Left lung (tissue), 10 donors: ENCODE results near the gene C20orf204. TPM values are rescaled to one million over a fixed set of nuclear protein-coding genes. Genes with fewer than 3 reads are reported as not detected.
"Not testable (repeated sequence)": the region's sequence is repeated elsewhere in the genome, so short reads cannot be mapped to it uniquely, and the experiment has no call there.

Experiments
- ATAC-seq: fragments of 200-7000 bp; cut with Tn5 transposase; one replicate; pipeline ENCODE4 v1.9.1; 2020; ENCODE audit warnings: moderate library complexity
- DNase-seq, 4 donors: peaks; one replicate each; pipeline ENCODE4 v3.0.0-alpha.2; 2013 to 2020
- H3K27ac ChIP-seq, 2 donors: fragments of 200-600 bp; sonication (generic) in 1 of 2; one replicate each; pipeline versions ENCODE4 v1.5.0 to v1.8.0; 2020 to 2021
- H3K27me3 ChIP-seq, 2 donors: fragments of 200-600 bp; sonication (generic) in 1 of 2; one replicate each; pipeline versions ENCODE4 v1.5.0 to v1.8.0; 2020 to 2021
- H3K36me3 ChIP-seq, 2 donors: fragments of 200-600 bp; sonication (generic) in 1 of 2; one replicate each; pipeline versions ENCODE4 v1.5.0 to v1.8.0; 2020 to 2021
- H3K4me1 ChIP-seq, 2 donors: fragments of 200-600 bp; one replicate each; pipeline ENCODE4 v1.8.0; 2021
- H3K4me3 ChIP-seq, 2 donors: fragments of 200-600 bp; sonication (generic) in 1 of 2; one replicate each; pipeline versions ENCODE4 v1.5.0 to v1.8.0; 2020 to 2021; ENCODE audit warnings: mild to moderate bottlenecking in 1 of 2
- H3K9me3 ChIP-seq, 2 donors: fragments of 200-600 bp; sonication (generic) in 1 of 2; one replicate each; pipeline versions ENCODE4 v1.5.0 to v1.8.0; 2020 to 2021
- intact Hi-C, 2 donors: fragments of 100-400 bp; cut with DNase I; formaldehyde crosslinking; loops; one replicate each; pipeline versions ENCODE4 v1.11.2 to v1.14.2; 2022
- polyA plus RNA-seq, 6 donors: library from polyadenylated mRNA; unstranded; fragments of 120-200 nt; gene quantifications; one replicate each; pipeline ENCODE4 v1.2.1, GENCODE V29; 2013; ENCODE audit not compliant: insufficient read length in 6 of 6
- total RNA-seq, 2 donors: library from RNA; stranded (reverse); fragmentation: NEBNext Ultra II Directional; extraction: Animal tissue kit (Norgen Biotek cat#: 25700); gene quantifications; one replicate each; pipeline ENCODE4 v1.2.1, GENCODE V29; 2021
- TF ChIP-seq, protein P1 (sequence below), 2 donors: fragments of 200-600 bp; sonication (generic) in 1 of 2; IDR thresholded peaks; one replicate each; pipeline versions ENCODE4 v1.5.0 to v1.8.0; 2021; ENCODE audit warnings: antibody characterized with exemption in 2 of 2
- donor health status: DM: no; HTN: yes; CAD: no.
- donor health status: DM: no; HTN: no; CAD: no.

C20orf204 gene
- total and polyA plus RNA-seq, 8 donors, result 0.76 to 1.9 (median 1.2) TPM

DNA sequence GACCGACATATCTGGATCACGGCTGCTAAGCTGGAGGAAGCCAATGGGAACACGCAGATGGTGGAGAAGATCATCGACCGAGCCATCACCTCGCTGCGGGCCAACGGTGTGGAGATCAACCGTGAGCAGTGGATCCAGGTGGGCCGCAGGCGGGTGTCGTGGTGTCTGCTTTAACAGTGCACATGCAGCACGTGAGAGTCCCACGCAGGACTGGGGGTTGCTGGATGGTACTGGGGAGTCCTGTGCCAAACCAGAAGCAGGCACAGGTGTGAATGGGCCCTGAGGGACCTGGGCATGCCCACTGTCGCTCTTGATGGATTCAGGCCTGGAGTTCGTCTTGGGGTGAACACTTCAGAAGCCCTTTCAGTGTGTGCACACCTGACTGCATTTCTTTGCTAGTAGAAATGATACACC, 24.6 kb upstream of the C20orf204 start:
- no peak for ATAC-seq
- no peak for DNase-seq
- Histone ChIP-seq H3K27me3 (no peaks in the 10 kb centered on the region), H3K4me3 (no peak overlapping the region), H3K4me1 (peaks cover 0 to 9% of the 10 kb centered on the region in 2 donors), H3K9me3 (no peaks in the 10 kb centered on the region), H3K27ac (no peak overlapping the region), H3K36me3 (peaks cover 6 to 84% of the 10 kb centered on the region in 2 donors)
- intact Hi-C loops, result no loop called here
- TF ChIP-seq, protein P1, sequence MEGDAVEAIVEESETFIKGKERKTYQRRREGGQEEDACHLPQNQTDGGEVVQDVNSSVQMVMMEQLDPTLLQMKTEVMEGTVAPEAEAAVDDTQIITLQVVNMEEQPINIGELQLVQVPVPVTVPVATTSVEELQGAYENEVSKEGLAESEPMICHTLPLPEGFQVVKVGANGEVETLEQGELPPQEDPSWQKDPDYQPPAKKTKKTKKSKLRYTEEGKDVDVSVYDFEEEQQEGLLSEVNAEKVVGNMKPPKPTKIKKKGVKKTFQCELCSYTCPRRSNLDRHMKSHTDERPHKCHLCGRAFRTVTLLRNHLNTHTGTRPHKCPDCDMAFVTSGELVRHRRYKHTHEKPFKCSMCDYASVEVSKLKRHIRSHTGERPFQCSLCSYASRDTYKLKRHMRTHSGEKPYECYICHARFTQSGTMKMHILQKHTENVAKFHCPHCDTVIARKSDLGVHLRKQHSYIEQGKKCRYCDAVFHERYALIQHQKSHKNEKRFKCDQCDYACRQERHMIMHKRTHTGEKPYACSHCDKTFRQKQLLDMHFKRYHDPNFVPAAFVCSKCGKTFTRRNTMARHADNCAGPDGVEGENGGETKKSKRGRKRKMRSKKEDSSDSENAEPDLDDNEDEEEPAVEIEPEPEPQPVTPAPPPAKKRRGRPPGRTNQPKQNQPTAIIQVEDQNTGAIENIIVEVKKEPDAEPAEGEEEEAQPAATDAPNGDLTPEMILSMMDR (IDR thresholded peaks at IDR 0.05), result no peak

DNA sequence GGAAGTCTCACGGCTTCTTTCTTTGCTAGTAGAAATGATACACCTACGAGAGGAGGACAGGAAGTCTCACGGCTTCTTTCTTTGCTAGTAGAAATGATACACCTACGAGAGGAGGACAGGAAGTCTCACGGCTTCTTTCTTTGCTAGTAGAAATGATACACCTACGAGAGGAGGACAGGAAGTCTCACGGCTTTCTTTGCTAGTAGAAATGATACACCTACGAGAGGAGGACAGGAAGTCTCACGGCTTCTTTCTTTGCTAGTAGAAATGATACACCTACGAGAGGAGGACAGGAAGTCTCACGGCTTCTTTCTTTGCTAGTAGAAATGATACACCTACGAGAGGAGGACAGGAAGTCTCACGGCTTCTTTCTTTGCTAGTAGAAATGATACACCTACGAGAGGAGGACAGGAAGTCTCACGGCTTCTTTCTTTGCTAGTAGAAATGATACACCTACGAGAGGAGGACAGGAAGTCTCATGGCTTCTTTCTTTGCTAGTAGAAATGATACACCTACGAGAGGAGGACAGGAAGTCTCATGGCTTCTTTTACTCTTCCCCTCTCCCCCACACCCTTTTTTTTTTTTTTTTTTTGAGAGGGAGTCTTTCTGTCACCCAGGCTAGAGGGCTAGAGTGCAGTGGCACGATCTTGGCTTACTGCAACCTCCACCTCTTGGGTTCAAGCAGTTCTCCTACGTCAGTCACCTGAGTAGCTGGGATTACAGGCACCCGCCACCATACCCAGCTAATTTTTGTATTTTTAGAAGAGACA, 23.4 kb upstream of the C20orf204 start:
- H3K4me1 ChIP-seq, H3K4me3 ChIP-seq, H3K9me3 ChIP-seq, intact Hi-C loops, ATAC-seq, DNase-seq, H3K27ac ChIP-seq, H3K27me3 ChIP-seq: not testable (repeated sequence)
- peaks cover 6 to 87% of the 10 kb centered on the region in 2 donors for H3K36me3 ChIP-seq

- Histone ChIP-seq H3K27ac (no peak overlapping the region), H3K27me3 (no peaks in the 10 kb centered on the region), H3K4me3 (no peak overlapping the region), H3K36me3 (peaks cover 5 to 90% of the 10 kb centered on the region in 2 donors), H3K9me3 (no peaks in the 10 kb centered on the region), H3K4me1 (peaks cover 0 to 8% of the 10 kb centered on the region in 2 donors)
- no peak for ATAC-seq
- TF ChIP-seq, protein P1 (IDR thresholded peaks at IDR 0.05), result no peak
- no peak for DNase-seq
- intact Hi-C loops, result no loop called here
Measured at GRCh38 chr20:64015635-64016034, 20.3 kb upstream of the C20orf204 start.

- H3K36me3 ChIP-seq, result peaks cover 3 to 94% of the 10 kb centered on the region in 2 donors
- peaks cover 0 to 8% of the 10 kb centered on the region in 2 donors for H3K4me1 ChIP-seq
- H3K4me3 ChIP-seq, result no peak overlapping the region
- H3K9me3 ChIP-seq, result no peaks in the 10 kb centered on the region
- intact Hi-C loops, result no loop called here
- TF ChIP-seq, protein P1 (IDR thresholded peaks at IDR 0.05), result no peak
- H3K27ac ChIP-seq, result no peak overlapping the region
- H3K27me3 ChIP-seq, result no peaks in the 10 kb centered on the region
- ATAC-seq, result no peak
- no peak for DNase-seq
Measured at GRCh38 chr20:64021124-64021975, 14.6 kb upstream of the C20orf204 start.

DNA sequence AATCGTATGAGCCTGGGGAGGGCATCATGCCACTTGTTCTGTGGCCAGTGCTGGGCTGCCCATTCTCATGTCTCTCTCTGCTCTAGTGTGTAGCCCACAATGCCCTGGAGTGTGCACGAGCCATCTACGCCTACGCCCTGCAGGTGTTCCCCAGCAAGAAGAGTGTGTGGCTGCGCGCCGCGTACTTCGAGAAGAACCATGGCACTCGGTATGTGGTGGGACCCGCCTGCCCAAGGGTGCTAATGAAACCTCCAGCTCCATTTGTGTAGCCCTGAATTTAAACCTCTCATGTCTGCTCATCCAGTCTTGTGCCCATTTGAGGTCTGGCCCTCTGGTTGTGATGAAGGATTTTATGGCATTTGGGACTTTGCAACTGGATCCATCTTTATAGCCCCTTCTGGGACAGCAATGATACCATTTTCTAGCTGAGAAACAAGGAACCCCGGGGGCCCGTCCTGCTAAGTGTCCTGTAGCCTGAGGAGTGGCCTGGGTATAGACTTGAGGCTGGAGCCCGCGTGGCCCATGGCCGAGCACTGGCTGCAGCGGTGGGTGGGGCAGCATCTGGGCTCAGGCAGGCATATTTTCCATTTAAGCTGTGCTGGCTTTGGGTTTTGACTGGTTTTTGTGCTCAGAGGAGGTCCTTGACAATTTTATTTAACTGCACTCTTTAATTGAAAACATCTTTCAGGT, 13.2 kb upstream of the C20orf204 start:
- DNase-seq, result no peak
- no peaks in the 10 kb centered on the region for H3K27me3 ChIP-seq

More for the DNA sequence above, 13.2 kb upstream of the C20orf204 start:
- Histone ChIP-seq H3K9me3 (no peaks in the 10 kb centered on the region), H3K4me3 (no peak overlapping the region), H3K4me1 (peaks cover 0 to 8% of the 10 kb centered on the region in 2 donors), H3K36me3 (peaks cover 3 to 94% of the 10 kb centered on the region in 2 donors), H3K27ac (no peak overlapping the region)
- TF ChIP-seq, protein P1 (IDR thresholded peaks at IDR 0.05), result no peak
- ATAC-seq, result no peak
- intact Hi-C loops, result no loop called here
